ENCODE measurements around the gene NAPB. TPM values are rescaled to one million over a fixed set of nuclear protein-coding genes. Genes with fewer than 3 reads are reported as not detected.
A peak's percentile ranks its signal among the peaks of the same experiment; 100 is the strongest.

The NAPB gene
- total RNA-seq, 1 donor from 2014 or later, result 10.8 TPM

DNA sequence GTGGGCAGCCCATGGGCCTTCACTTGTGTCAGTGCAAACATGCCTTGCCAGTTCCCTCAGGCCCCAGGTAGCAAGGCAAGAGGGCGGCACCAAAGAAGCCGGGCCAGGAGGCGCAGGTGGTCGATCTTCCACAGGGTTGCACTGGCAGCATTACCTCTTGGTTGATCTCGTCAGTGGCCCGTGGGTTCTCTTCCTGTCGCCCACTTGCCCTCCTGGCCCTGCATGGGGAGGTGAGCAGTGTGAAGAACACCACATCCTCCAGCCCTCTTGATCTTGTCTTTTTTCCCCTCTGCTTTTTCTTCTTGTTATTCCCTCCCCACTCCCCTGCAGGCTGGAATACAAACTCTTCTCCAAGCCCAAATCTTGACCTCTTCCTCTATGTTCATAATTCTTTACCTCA, 34.4 kb upstream of the NAPB start:
- no peak for TF ChIP-seq CTCF (IDR thresholded peaks at IDR 0.05; ENCODE audit: insufficient read depth, low read length, severe bottlenecking)
- no peak for FAIRE-seq
- no peaks in the 10 kb centered on the region for H3K36me3 ChIP-seq (ENCODE audit: control insufficient read depth, insufficient read depth, low read length)
- H3K4me3 ChIP-seq (ENCODE audit: low read depth, low read length), result no peak overlapping the region
- H3K27me3 ChIP-seq (ENCODE audit: control insufficient read depth, insufficient read depth, low read length), result no peaks in the 10 kb centered on the region
- DNase-seq (ENCODE audit: low read depth), result no peak

GRCh38 chr20:23454816-23455215, 33.5 kb upstream of the NAPB start:
- Histone ChIP-seq H3K27me3 (ENCODE audit: control insufficient read depth, insufficient read depth, low read length) (no peaks in the 10 kb centered on the region), H3K36me3 (ENCODE audit: control insufficient read depth, insufficient read depth, low read length) (no peaks in the 10 kb centered on the region), H3K4me3 (ENCODE audit: low read depth, low read length) (no peak overlapping the region)
- FAIRE-seq, result no peak
- TF ChIP-seq CTCF (IDR thresholded peaks at IDR 0.05; ENCODE audit: insufficient read depth, low read length, severe bottlenecking), result no peak
- DNase-seq (ENCODE audit: low read depth), result no peak

DNA sequence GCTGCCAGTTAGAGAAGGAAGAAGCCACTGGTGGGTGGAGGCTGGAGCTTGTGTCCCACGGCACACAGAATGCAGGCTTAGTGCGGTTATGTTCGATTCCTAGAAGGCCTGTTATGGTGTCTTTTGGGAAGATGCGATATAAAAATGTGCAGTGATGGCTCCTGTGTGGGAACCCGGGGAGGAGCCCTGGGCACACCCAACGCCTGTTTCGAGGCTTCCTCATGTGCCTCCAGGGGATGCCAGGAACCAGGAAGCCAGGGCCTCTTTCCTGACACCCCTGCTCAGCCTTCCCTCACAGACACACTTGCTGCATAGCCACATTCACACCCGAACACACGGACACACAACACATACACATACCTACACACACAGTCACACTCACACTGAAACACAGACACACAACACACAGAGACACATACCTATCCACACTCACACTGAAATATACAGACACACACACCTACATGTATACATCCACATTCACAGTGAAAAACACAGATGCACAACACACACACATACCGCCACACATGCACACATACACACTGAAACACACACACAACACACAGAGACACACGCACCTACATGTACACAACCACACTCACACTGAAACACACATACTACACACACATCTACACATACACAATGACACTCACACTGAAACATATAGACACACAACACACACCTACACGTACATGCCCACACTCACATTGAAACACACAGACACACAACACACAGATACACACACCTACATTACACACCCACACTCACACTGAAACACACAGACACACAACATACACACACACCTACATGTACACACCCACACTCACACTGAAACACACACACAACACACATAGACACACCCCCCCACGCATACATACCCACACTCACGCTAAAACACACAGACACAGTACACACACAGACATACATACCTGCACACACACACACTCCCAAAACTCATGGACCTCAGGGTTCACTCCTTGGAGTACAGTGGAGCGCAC, 32.6 kb upstream of the NAPB start:
- DNase-seq (ENCODE audit: low read depth) (no peak), FAIRE-seq (peak; percentile 95)
- H3K27me3 ChIP-seq (ENCODE audit: control insufficient read depth, insufficient read depth, low read length), result no peaks in the 10 kb centered on the region
- TF ChIP-seq CTCF (IDR thresholded peaks at IDR 0.05; ENCODE audit: insufficient read depth, low read length, severe bottlenecking), result no peak
- no peaks in the 10 kb centered on the region for H3K36me3 ChIP-seq (ENCODE audit: control insufficient read depth, insufficient read depth, low read length)
- H3K4me3 ChIP-seq (ENCODE audit: low read depth, low read length), result no peak overlapping the region

- no peak for DNase-seq (ENCODE audit: low read depth)
- Histone ChIP-seq H3K4me3 (ENCODE audit: low read depth, low read length) (no peak within 1 kb of the TSS), H3K27me3 (ENCODE audit: control insufficient read depth, insufficient read depth, low read length) (no peaks in the 10 kb centered on the region), H3K36me3 (ENCODE audit: control insufficient read depth, insufficient read depth, low read length) (no peaks in the 10 kb centered on the region)
- TF ChIP-seq CTCF (IDR thresholded peaks at IDR 0.05; ENCODE audit: insufficient read depth, low read length, severe bottlenecking), result no peak
- no peak for FAIRE-seq
Observed at GRCh38 chr20:23452776-23453175, 31.5 kb upstream of the NAPB start, which contains the start of gene CST11. Gene CST11 (minus strand): TSS chr20:23452876. CDS start chr20:23452811, 65 bp downstream.

- TF ChIP-seq CTCF (IDR thresholded peaks at IDR 0.05; ENCODE audit: insufficient read depth, low read length, severe bottlenecking), result no peak
- no peak for DNase-seq (ENCODE audit: low read depth)
- Histone ChIP-seq H3K27me3 (ENCODE audit: control insufficient read depth, insufficient read depth, low read length) (no peaks in the 10 kb centered on the region), H3K4me3 (ENCODE audit: low read depth, low read length) (no peak overlapping the region), H3K36me3 (ENCODE audit: control insufficient read depth, insufficient read depth, low read length) (no peaks in the 10 kb centered on the region)
- FAIRE-seq, result no peak
Observed at GRCh38 chr20:23451956-23452487, 30.7 kb upstream of the NAPB start.

Measured in bronchial epithelial cell (primary cell).